GM12875 (cell line): ENCODE results near the gene MYLK.
A peak's percentile ranks its signal among the peaks of the same experiment; 100 is the strongest.

ENCODE experiments used
- H3K4me3 ChIP-seq: one replicate; pipeline ENCODE4 v1.5.1; 2011; ENCODE audit warnings: low read depth, low read length, control low read depth
- CTCF ChIP-seq: IDR thresholded peaks from 2 replicates; pipeline ENCODE4 v1.5.1; 2011; ENCODE audit warnings: low read depth, mild to moderate bottlenecking, control low read depth, inconsistent platforms, low read length, moderate library complexity, borderline replicate concordance; ENCODE audit not compliant: insufficient read depth

Gene MYLK

DNA sequence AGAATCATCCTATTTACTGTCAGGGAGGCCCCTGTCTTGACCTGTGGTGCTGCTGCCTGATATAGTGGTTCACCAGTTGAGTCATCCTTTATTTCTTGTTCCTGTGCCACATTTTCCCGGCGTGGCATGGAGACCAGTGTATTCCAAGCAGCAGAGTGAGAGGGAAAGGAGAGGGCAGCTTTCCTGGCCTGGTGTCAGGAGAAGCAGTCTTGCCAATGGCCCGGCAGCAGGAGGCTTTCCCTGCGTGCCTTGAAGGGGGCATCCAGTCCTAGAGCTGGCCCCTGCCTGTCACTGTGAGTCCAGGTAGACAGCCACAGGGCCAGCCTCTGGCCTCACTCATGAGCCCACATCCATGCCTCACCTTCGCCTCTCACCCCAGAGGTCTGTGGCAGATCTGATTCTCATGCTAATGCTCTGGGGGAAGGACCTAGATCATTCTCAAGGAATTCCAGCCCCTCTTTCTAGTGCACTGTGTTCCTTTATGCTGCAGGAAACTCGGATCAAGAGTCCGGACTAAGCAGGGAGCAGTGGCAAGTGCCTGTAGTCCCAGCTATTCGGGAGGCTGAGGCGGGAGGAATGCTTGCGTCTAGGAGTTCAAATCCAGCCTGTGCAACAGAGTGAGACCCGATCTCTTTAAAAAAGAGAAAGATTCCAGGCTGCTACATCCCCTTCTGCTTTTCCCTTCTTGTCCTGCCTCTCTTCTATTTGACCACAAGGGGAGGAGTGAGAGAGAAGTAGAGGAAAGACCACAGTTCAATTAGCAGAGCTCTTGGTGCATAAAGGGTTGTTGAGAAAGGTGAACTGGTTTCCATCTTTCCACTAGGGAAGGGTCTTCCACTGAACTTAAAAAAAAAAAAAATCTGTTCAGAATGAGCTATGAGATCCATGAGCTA is 232.4 kb downstream of the MYLK start:
- no peak for TF ChIP-seq CTCF
- H3K4me3 ChIP-seq = no peak overlapping the region

DNA sequence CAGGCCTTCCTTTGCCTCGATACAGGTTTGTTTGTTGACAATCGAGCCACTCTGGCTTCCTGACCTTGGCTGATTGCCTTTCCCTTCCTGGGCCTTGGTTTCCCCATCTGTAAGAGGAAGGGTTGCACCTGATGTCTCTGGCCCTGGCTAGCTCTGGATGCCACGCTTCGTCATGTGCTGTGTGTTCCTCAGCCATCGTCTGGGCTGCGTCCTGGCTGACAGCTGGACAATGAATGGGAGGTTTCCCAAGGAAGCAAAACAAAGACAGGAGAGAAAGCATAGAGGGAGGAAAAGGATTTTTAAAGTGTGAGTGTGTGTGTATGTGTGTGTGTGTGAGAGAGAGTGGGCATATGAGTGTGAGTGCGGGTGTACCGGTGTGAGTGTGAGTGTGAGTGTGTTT is 234.0 kb downstream of the MYLK start:
- no peak overlapping the region for H3K4me3 ChIP-seq
- TF ChIP-seq CTCF = no peak

- TF ChIP-seq CTCF = no peak
Observed at GRCh38 chr3:123648696-123649405, 235.3 kb downstream of the MYLK start.

DNA sequence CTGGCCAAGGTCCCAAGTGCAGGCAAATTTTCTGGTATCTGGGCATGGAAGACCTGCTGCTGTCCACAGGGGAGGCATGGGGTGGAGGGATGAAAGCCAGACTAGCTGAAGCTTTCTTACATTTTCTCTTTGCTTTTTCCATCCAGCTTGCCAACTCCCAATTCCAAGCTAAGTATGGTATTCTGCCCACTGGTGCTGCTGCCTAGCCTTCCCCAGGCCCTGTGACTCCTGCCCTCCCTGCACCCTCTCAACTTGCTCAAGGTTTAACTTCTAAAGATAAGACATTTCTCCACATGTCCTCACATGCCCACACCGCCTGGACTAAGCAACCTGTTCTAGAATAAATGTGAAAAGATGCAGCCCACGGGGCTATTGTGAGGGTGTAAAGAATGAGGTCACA is 239.8 kb downstream of the MYLK start:
- H3K4me3 ChIP-seq = no peak overlapping the region
- TF ChIP-seq CTCF = no peak

More at GRCh38 chr3:123648696-123649405, 235.3 kb downstream of the MYLK start:
- no peak overlapping the region for H3K4me3 ChIP-seq

DNA sequence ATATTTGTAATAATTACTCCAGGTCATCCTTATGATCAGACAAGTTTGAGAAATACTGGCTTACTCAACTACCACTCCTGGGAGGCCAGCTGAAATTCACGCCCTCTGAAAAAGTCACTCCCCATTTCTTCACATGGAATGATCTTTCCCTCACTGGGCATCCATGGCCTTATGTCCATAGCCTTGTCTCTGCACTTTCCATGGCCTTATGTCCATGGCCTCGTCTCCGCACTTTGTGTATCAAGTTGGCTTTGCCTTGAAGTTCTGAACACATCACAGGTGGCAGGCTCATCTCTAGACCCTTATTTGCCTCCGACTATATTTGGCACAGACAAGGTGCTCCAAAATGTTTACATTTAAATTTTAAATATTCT is 241.2 kb downstream of the MYLK start:
- H3K4me3 ChIP-seq = no peak overlapping the region
- no peak for TF ChIP-seq CTCF

GRCh38 chr3:123642182-123642956 is 241.8 kb downstream of the MYLK start:
- peak; percentile 79 for TF ChIP-seq CTCF
- no peak overlapping the region for H3K4me3 ChIP-seq
